ENCODE results near the gene HSPA12B.

HSPA12B gene

GRCh38 chr20:3697588-3698305, 34.7 kb upstream of the HSPA12B start:
- no peaks in the 10 kb centered on the region for H3K9me3 Mint-ChIP-seq
- no peaks in the 10 kb centered on the region for H3K27me3 Mint-ChIP-seq
- H3K4me1 Mint-ChIP-seq (ENCODE audit: low read depth): no peaks in the 10 kb centered on the region
- no peak overlapping the region for H3K4me3 Mint-ChIP-seq
- H3K36me3 Mint-ChIP-seq (ENCODE audit: low read depth): no peaks in the 10 kb centered on the region
- H3K27ac Mint-ChIP-seq: no peak overlapping the region

- no peaks in the 10 kb centered on the region for H3K36me3 Mint-ChIP-seq (ENCODE audit: low read depth)
- no peak overlapping the region for H3K27ac Mint-ChIP-seq
Measured at GRCh38 chr20:3698591-3699001, 33.9 kb upstream of the HSPA12B start.

GRCh38 chr20:3699037-3699436, 33.4 kb upstream of the HSPA12B start:
- Mint-ChIP-seq H3K27me3 (peaks cover 3% of the 10 kb centered on the region), H3K4me3 (no peak overlapping the region), H3K36me3 (ENCODE audit: low read depth) (no peaks in the 10 kb centered on the region), H3K9me3 (no peaks in the 10 kb centered on the region), H3K27ac (no peak overlapping the region), H3K4me1 (ENCODE audit: low read depth) (no peaks in the 10 kb centered on the region)

More at GRCh38 chr20:3698591-3699001, 33.9 kb upstream of the HSPA12B start:
- Mint-ChIP-seq H3K4me3 (no peak overlapping the region), H3K4me1 (ENCODE audit: low read depth) (no peaks in the 10 kb centered on the region), H3K27me3 (peaks cover under 1% of the 10 kb centered on the region), H3K9me3 (no peaks in the 10 kb centered on the region)

GRCh38 chr20:3701061-3701998, 31.2 kb upstream of the HSPA12B start:
- H3K9me3 Mint-ChIP-seq: no peaks in the 10 kb centered on the region
- H3K36me3 Mint-ChIP-seq (ENCODE audit: low read depth): no peaks in the 10 kb centered on the region

GRCh38 chr20:3702611-3703391, 29.7 kb upstream of the HSPA12B start:
- Mint-ChIP-seq H3K36me3 (ENCODE audit: low read depth) (no peaks in the 10 kb centered on the region), H3K4me1 (ENCODE audit: low read depth) (no peaks in the 10 kb centered on the region), H3K27ac (no peak overlapping the region), H3K4me3 (no peak overlapping the region), H3K27me3 (peaks cover 3% of the 10 kb centered on the region), H3K9me3 (no peaks in the 10 kb centered on the region)

More at GRCh38 chr20:3701061-3701998, 31.2 kb upstream of the HSPA12B start:
- H3K27me3 Mint-ChIP-seq: peaks cover 3% of the 10 kb centered on the region
- H3K27ac Mint-ChIP-seq: no peak overlapping the region
- H3K4me1 Mint-ChIP-seq (ENCODE audit: low read depth): no peaks in the 10 kb centered on the region
- H3K4me3 Mint-ChIP-seq: no peak overlapping the region

GRCh38 chr20:3704087-3704486, 28.4 kb upstream of the HSPA12B start:
- no peaks in the 10 kb centered on the region for H3K9me3 Mint-ChIP-seq
- no peak overlapping the region for H3K27ac Mint-ChIP-seq
- H3K4me1 Mint-ChIP-seq (ENCODE audit: low read depth): no peaks in the 10 kb centered on the region
- no peaks in the 10 kb centered on the region for H3K36me3 Mint-ChIP-seq (ENCODE audit: low read depth)
- H3K27me3 Mint-ChIP-seq: peaks cover 3% of the 10 kb centered on the region
- no peak overlapping the region for H3K4me3 Mint-ChIP-seq

- H3K36me3 Mint-ChIP-seq (ENCODE audit: low read depth): no peaks in the 10 kb centered on the region
- no peaks in the 10 kb centered on the region for H3K9me3 Mint-ChIP-seq
- H3K4me3 Mint-ChIP-seq: no peak overlapping the region
- peaks cover 3% of the 10 kb centered on the region for H3K27me3 Mint-ChIP-seq
- no peaks in the 10 kb centered on the region for H3K4me1 Mint-ChIP-seq (ENCODE audit: low read depth)
- H3K27ac Mint-ChIP-seq: no peak overlapping the region
Measured at GRCh38 chr20:3705491-3705969, 27.0 kb upstream of the HSPA12B start.

GRCh38 chr20:3705970-3706739, 26.3 kb upstream of the HSPA12B start:
- no peak overlapping the region for H3K27ac Mint-ChIP-seq
- H3K4me1 Mint-ChIP-seq (ENCODE audit: low read depth): no peaks in the 10 kb centered on the region
- H3K27me3 Mint-ChIP-seq: peaks cover 4% of the 10 kb centered on the region
- H3K36me3 Mint-ChIP-seq (ENCODE audit: low read depth): no peaks in the 10 kb centered on the region
- no peaks in the 10 kb centered on the region for H3K9me3 Mint-ChIP-seq
- no peak overlapping the region for H3K4me3 Mint-ChIP-seq

GRCh38 chr20:3706774-3707507, 25.5 kb upstream of the HSPA12B start:
- Mint-ChIP-seq H3K4me1 (ENCODE audit: low read depth) (no peaks in the 10 kb centered on the region), H3K36me3 (ENCODE audit: low read depth) (no peaks in the 10 kb centered on the region), H3K4me3 (no peak overlapping the region), H3K27me3 (peaks cover 11% of the 10 kb centered on the region), H3K27ac (no peak overlapping the region), H3K9me3 (no peaks in the 10 kb centered on the region)

GRCh38 chr20:3707508-3707899, 25.0 kb upstream of the HSPA12B start:
- H3K4me1 Mint-ChIP-seq (ENCODE audit: low read depth): no peaks in the 10 kb centered on the region

GRCh38 chr20:3710011-3710466, 22.4 kb upstream of the HSPA12B start:
- Mint-ChIP-seq H3K4me1 (ENCODE audit: low read depth) (no peaks in the 10 kb centered on the region), H3K9me3 (no peaks in the 10 kb centered on the region), H3K27ac (no peak overlapping the region), H3K27me3 (peaks cover 10% of the 10 kb centered on the region), H3K4me3 (no peak overlapping the region), H3K36me3 (ENCODE audit: low read depth) (no peaks in the 10 kb centered on the region)

More at GRCh38 chr20:3707508-3707899, 25.0 kb upstream of the HSPA12B start:
- no peak overlapping the region for H3K27ac Mint-ChIP-seq
- H3K4me3 Mint-ChIP-seq: no peak overlapping the region
- H3K27me3 Mint-ChIP-seq: peaks cover 13% of the 10 kb centered on the region
- H3K36me3 Mint-ChIP-seq (ENCODE audit: low read depth): no peaks in the 10 kb centered on the region
- no peaks in the 10 kb centered on the region for H3K9me3 Mint-ChIP-seq

GRCh38 chr20:3710703-3711483, 21.6 kb upstream of the HSPA12B start:
- peaks cover 10% of the 10 kb centered on the region for H3K27me3 Mint-ChIP-seq
- H3K27ac Mint-ChIP-seq: no peak overlapping the region
- H3K9me3 Mint-ChIP-seq: no peaks in the 10 kb centered on the region
- no peaks in the 10 kb centered on the region for H3K4me1 Mint-ChIP-seq (ENCODE audit: low read depth)
- no peak overlapping the region for H3K4me3 Mint-ChIP-seq
- H3K36me3 Mint-ChIP-seq (ENCODE audit: low read depth): no peaks in the 10 kb centered on the region

GRCh38 chr20:3711484-3711941, 21.0 kb upstream of the HSPA12B start:
- Mint-ChIP-seq H3K9me3 (no peaks in the 10 kb centered on the region), H3K27ac (no peak overlapping the region), H3K4me3 (no peak overlapping the region), H3K36me3 (ENCODE audit: low read depth) (no peaks in the 10 kb centered on the region), H3K4me1 (ENCODE audit: low read depth) (no peaks in the 10 kb centered on the region), H3K27me3 (peaks cover 10% of the 10 kb centered on the region)
